ENCODE results near the gene EPN3.

EPN3 gene

GRCh38 chr17:50547035-50547735, 14.7 kb downstream of the EPN3 start, which contains the start of gene SPATA20:
Gene SPATA20 (plus strand): TSS chr17:50547174. CDS start chr17:50547209, 35 bp downstream.
- H3K4me2 ChIP-seq, result peak within 1 kb of the TSS; percentile 89
- no peaks in the 10 kb centered on the region for H3K27me3 ChIP-seq
- H3K9me3 ChIP-seq, result no peaks in the 10 kb centered on the region
- no peaks in the 10 kb centered on the region for H3K36me3 ChIP-seq
- H3K27ac ChIP-seq, result peak within 1 kb of the TSS; percentile 68
- H3K9ac ChIP-seq, result peak within 1 kb of the TSS; percentile 78
- H3K4me1 ChIP-seq, result peaks cover 25% of the 10 kb centered on the region
- H4K20me1 ChIP-seq, result no peaks in the 10 kb centered on the region
- H3K4me3 ChIP-seq, result peak within 1 kb of the TSS; percentile 68
- TF ChIP-seq Cebpa-rat (IDR thresholded peaks at IDR 0.05), result no peak

- TF ChIP-seq Cebpa-rat (IDR thresholded peaks at IDR 0.05), result no peak
- H3K4me2 ChIP-seq, result peak overlapping the region; percentile 89
- H4K20me1 ChIP-seq, result no peaks in the 10 kb centered on the region
- no peaks in the 10 kb centered on the region for H3K36me3 ChIP-seq
- no peak overlapping the region; the same call in 1 of the 2 replicates for H3K4me3 ChIP-seq
- no peak overlapping the region; the same call in 1 of the 2 replicates for H3K9ac ChIP-seq
- peaks cover 20% of the 10 kb centered on the region for H3K4me1 ChIP-seq
- no peaks in the 10 kb centered on the region for H3K27me3 ChIP-seq
- H3K9me3 ChIP-seq, result no peaks in the 10 kb centered on the region
- H3K27ac ChIP-seq, result no peak overlapping the region
Observed at GRCh38 chr17:50547736-50548083, 15.2 kb downstream of the EPN3 start.

GRCh38 chr17:50548831-50549230, 16.3 kb downstream of the EPN3 start:
- TF ChIP-seq Cebpa-rat (IDR thresholded peaks at IDR 0.05), result no peak
- Histone ChIP-seq H3K27ac (no peak overlapping the region), H3K27me3 (no peaks in the 10 kb centered on the region), H3K36me3 (no peaks in the 10 kb centered on the region), H4K20me1 (no peaks in the 10 kb centered on the region), H3K4me1 (peaks cover 9% of the 10 kb centered on the region), H3K4me3 (no peak overlapping the region), H3K9me3 (no peaks in the 10 kb centered on the region), H3K4me2 (no peak overlapping the region), H3K9ac (no peak overlapping the region)

- Histone ChIP-seq H3K36me3 (no peaks in the 10 kb centered on the region), H3K27ac (no peak overlapping the region), H3K27me3 (no peaks in the 10 kb centered on the region), H3K4me3 (no peak overlapping the region), H3K9ac (no peak overlapping the region), H3K9me3 (no peaks in the 10 kb centered on the region), H4K20me1 (no peaks in the 10 kb centered on the region), H3K4me2 (no peak overlapping the region), H3K4me1 (peaks cover 8% of the 10 kb centered on the region)
- TF ChIP-seq Cebpa-rat (IDR thresholded peaks at IDR 0.05), result no peak
Observed at GRCh38 chr17:50549256-50549941, 16.9 kb downstream of the EPN3 start.

GRCh38 chr17:50549969-50550368, 17.4 kb downstream of the EPN3 start:
- no peak overlapping the region for H3K4me3 ChIP-seq
- no peaks in the 10 kb centered on the region for H3K27me3 ChIP-seq
- no peak overlapping the region for H3K9ac ChIP-seq
- H3K27ac ChIP-seq, result no peak overlapping the region
- TF ChIP-seq Cebpa-rat (IDR thresholded peaks at IDR 0.05), result no peak
- H3K9me3 ChIP-seq, result no peaks in the 10 kb centered on the region
- no peaks in the 10 kb centered on the region for H4K20me1 ChIP-seq
- H3K4me1 ChIP-seq, result peaks cover 8% of the 10 kb centered on the region
- H3K4me2 ChIP-seq, result no peak overlapping the region
- H3K36me3 ChIP-seq, result no peaks in the 10 kb centered on the region

- H4K20me1 ChIP-seq, result no peaks in the 10 kb centered on the region
- no peak overlapping the region for H3K27ac ChIP-seq
- no peak overlapping the region for H3K4me3 ChIP-seq
- peaks cover 8% of the 10 kb centered on the region for H3K4me1 ChIP-seq
- H3K9me3 ChIP-seq, result no peaks in the 10 kb centered on the region
- peaks cover under 1% of the 10 kb centered on the region; the same call in 1 of the 2 replicates for H3K27me3 ChIP-seq
- no peaks in the 10 kb centered on the region for H3K36me3 ChIP-seq
- H3K9ac ChIP-seq, result no peak overlapping the region
- no peak overlapping the region for H3K4me2 ChIP-seq
- no peak for TF ChIP-seq Cebpa-rat (IDR thresholded peaks at IDR 0.05)
Observed at GRCh38 chr17:50550661-50551432, 18.3 kb downstream of the EPN3 start.

GRCh38 chr17:50551433-50551815, 18.9 kb downstream of the EPN3 start:
- H3K4me1 ChIP-seq, result peaks cover 8% of the 10 kb centered on the region
- peaks cover 5% of the 10 kb centered on the region; the same call in 1 of the 2 replicates for H3K27me3 ChIP-seq
- no peaks in the 10 kb centered on the region for H3K9me3 ChIP-seq
- no peak overlapping the region for H3K27ac ChIP-seq
- no peak overlapping the region for H3K9ac ChIP-seq
- H4K20me1 ChIP-seq, result no peaks in the 10 kb centered on the region
- no peak overlapping the region for H3K4me2 ChIP-seq
- H3K4me3 ChIP-seq, result no peak overlapping the region
- no peaks in the 10 kb centered on the region for H3K36me3 ChIP-seq
- TF ChIP-seq Cebpa-rat (IDR thresholded peaks at IDR 0.05), result no peak

- H4K20me1 ChIP-seq, result no peaks in the 10 kb centered on the region
- no peak overlapping the region for H3K9ac ChIP-seq
- no peak for TF ChIP-seq Cebpa-rat (IDR thresholded peaks at IDR 0.05)
- no peaks in the 10 kb centered on the region for H3K9me3 ChIP-seq
- peaks cover 8% of the 10 kb centered on the region for H3K4me1 ChIP-seq
- H3K27ac ChIP-seq, result no peak overlapping the region
- no peaks in the 10 kb centered on the region for H3K36me3 ChIP-seq
- no peak overlapping the region for H3K4me3 ChIP-seq
- peaks cover 9% of the 10 kb centered on the region for H3K27me3 ChIP-seq
- no peak overlapping the region for H3K4me2 ChIP-seq
Observed at GRCh38 chr17:50551884-50552283, 19.3 kb downstream of the EPN3 start.

GRCh38 chr17:50554201-50554600, 21.7 kb downstream of the EPN3 start:
- Histone ChIP-seq H3K36me3 (no peaks in the 10 kb centered on the region), H3K9me3 (no peaks in the 10 kb centered on the region), H3K27ac (no peak overlapping the region), H3K4me1 (peaks cover 7% of the 10 kb centered on the region; the same call in 1 of the 2 replicates), H3K4me2 (no peak overlapping the region), H3K4me3 (no peak overlapping the region), H3K9ac (no peak overlapping the region), H4K20me1 (peaks cover 15% of the 10 kb centered on the region), H3K27me3 (peaks cover 32% of the 10 kb centered on the region)
- TF ChIP-seq Cebpa-rat (IDR thresholded peaks at IDR 0.05), result no peak

- no peak for TF ChIP-seq Cebpa-rat (IDR thresholded peaks at IDR 0.05)
Observed at GRCh38 chr17:50556803-50557202, 24.3 kb downstream of the EPN3 start.

More at GRCh38 chr17:50556803-50557202, 24.3 kb downstream of the EPN3 start:
- Histone ChIP-seq H3K4me2 (no peak overlapping the region), H3K27ac (no peak overlapping the region), H4K20me1 (peaks cover 33% of the 10 kb centered on the region), H3K9me3 (no peaks in the 10 kb centered on the region), H3K27me3 (peaks cover 57% of the 10 kb centered on the region), H3K4me1 (peaks cover 25% of the 10 kb centered on the region), H3K36me3 (no peaks in the 10 kb centered on the region), H3K4me3 (no peak overlapping the region), H3K9ac (no peak overlapping the region)

All from BLaER1 (cell line).